ENCODE results near the gene NME2. TPM values are rescaled to one million over a fixed set of nuclear protein-coding genes. Genes with fewer than 3 reads are reported as not detected.

The NME2 gene
- total and polyA plus RNA-seq, 10 of the 15 experiments (the other 5 are each of a cell fraction or from before 2014, with no cell fraction given): 497 to 1,030 (median 786) TPM

- FAIRE-seq (no peak), ATAC-seq (no peak), DNase-seq (ENCODE audit: low read depth, low spot score) (no peak)
- no peak overlapping the region for H3K27ac ChIP-seq (ENCODE audit: control insufficient read depth, insufficient read depth)
- intact Hi-C loops (cut with micrococcal nuclease; ENCODE audit: unreplicated experiment): no loop called here
- H3K4me2 ChIP-seq (ENCODE audit: control insufficient read depth, insufficient read depth): no peak overlapping the region
- in situ Hi-C loops (cut with MboI): loop anchor here (10.0 kb wide), 1 partner anchor 55 kb away; no protein-coding TSS in a partner anchor
- 96% methylated on average over 3 of the region's 3 CpGs for WGBS (ENCODE audit: insufficient coverage, insufficient replicate concordance, low lambda C conversion rate, missing lambda C conversion rate)
- ChIA-PET CTCF (no interaction called here), RAD21 (ENCODE audit: unreplicated experiment) (no interaction called here), POLR2A (no interaction called here), SMC1A (ENCODE audit: uncharacterized antibody, unreplicated experiment) (no interaction called here)
- H4K20me1 ChIP-seq (ENCODE audit: control insufficient read depth, insufficient read depth): no peaks in the 10 kb centered on the region
- H3K36me3 ChIP-seq (ENCODE audit: control insufficient read depth in 2 of 2, insufficient read depth in 2 of 2, low read length in 1 of 2): peaks cover 15 to 40% of the 10 kb centered on the region in 2 experiments
- H2AFZ ChIP-seq (ENCODE audit: control insufficient read depth, low read depth, low read length): no peak overlapping the region
- H3K79me2 ChIP-seq (ENCODE audit: control insufficient read depth, insufficient read depth, low read length): peaks cover 36% of the 10 kb centered on the region
- no peak overlapping the region for H3K9ac ChIP-seq (ENCODE audit: control insufficient read depth, insufficient read depth, low read length)
- BruUV-seq (replicated peaks): no TSS peak
- no peak overlapping the region for H3K4me3 ChIP-seq
- H3K4me1 ChIP-seq (ENCODE audit: control insufficient read depth, insufficient read depth, low read length): no peaks in the 10 kb centered on the region; the same call in 1 of the 2 replicates
- no peaks in the 10 kb centered on the region for H3K9me3 ChIP-seq (replicated peaks; ENCODE audit: control insufficient read depth, insufficient read depth, low read length)
- H3K27me3 ChIP-seq (replicated peaks in 1 of 2; ENCODE audit: control insufficient read depth in 2 of 2, insufficient read depth in 2 of 2, low read length in 1 of 2): no peaks in the 10 kb centered on the region
- TF ChIP-seq FOXK2 (IDR thresholded peaks at IDR 0.05): no peak
- no peak for TF ChIP-seq KLF5 (IDR thresholded peaks at IDR 0.05; ENCODE audit: partially characterized antibody)
Observed at GRCh38 chr17:51159604-51160003, 6.6 kb upstream of the NME2 start.

DNA sequence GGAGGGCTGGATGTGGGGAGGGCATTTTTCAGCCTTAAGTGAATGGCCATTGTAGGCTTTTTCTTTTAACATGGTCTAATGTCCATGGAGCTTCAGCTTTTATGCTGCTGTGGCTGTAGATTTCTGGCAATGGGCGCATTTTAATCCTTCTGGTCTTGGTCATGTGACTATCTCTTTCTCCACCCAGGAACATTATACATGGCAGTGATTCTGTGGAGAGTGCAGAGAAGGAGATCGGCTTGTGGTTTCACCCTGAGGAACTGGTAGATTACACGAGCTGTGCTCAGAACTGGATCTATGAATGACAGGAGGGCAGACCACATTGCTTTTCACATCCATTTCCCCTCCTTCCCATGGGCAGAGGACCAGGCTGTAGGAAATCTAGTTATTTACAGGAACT, 4.7 kb upstream of the NME2 start:
- H3K9ac ChIP-seq (ENCODE audit: control insufficient read depth, insufficient read depth, low read length): no peak overlapping the region
- ChIA-PET RAD21 (ENCODE audit: unreplicated experiment) (no interaction called here), POLR2A (no interaction called here), SMC1A (ENCODE audit: uncharacterized antibody, unreplicated experiment) (interaction anchor here (1.9 kb wide), 1 partner anchor 8 kb away, joined by 4 read pairs; the partner anchor contains the start of gene NME1), CTCF (interaction anchor here (0.7 to 5.8 kb wide), 2 partner anchors 7 to 105 kb away, joined by 3 to 35 read pairs; partner anchors contain the start of gene NME1)
- H4K20me1 ChIP-seq (ENCODE audit: control insufficient read depth, insufficient read depth): no peaks in the 10 kb centered on the region
- intact Hi-C loops (cut with micrococcal nuclease; ENCODE audit: unreplicated experiment): no loop called here
- no peaks in the 10 kb centered on the region for H3K9me3 ChIP-seq (replicated peaks; ENCODE audit: control insufficient read depth, insufficient read depth, low read length)
- peaks cover 24% of the 10 kb centered on the region for H3K79me2 ChIP-seq (ENCODE audit: control insufficient read depth, insufficient read depth, low read length)
- BruUV-seq (replicated peaks): TSS peak; percentile 18
- in situ Hi-C loops (cut with MboI): loop anchor here (10.0 kb wide), 1 partner anchor 57 kb away; no protein-coding TSS in a partner anchor
- H2AFZ ChIP-seq (ENCODE audit: control insufficient read depth, low read depth, low read length): no peak overlapping the region
- no peak overlapping the region for H3K27ac ChIP-seq (ENCODE audit: control insufficient read depth, insufficient read depth)
- DNase-seq (ENCODE audit: low read depth, low spot score) (no peak), ATAC-seq (no peak), FAIRE-seq (no peak)
- H3K36me3 ChIP-seq (ENCODE audit: control insufficient read depth in 2 of 2, insufficient read depth in 2 of 2, low read length in 1 of 2): peaks cover 15 to 31% of the 10 kb centered on the region in 2 experiments
- TF ChIP-seq NRF1 (conservative IDR thresholded peaks at IDR 0.05; ENCODE audit: low read depth, low read length): no peak
- TF ChIP-seq BHLHE40 (IDR thresholded peaks at IDR 0.05; ENCODE audit: borderline replicate concordance in 1 of 2, low read depth in 2 of 2, low read length in 1 of 2): no peak
- no peak for TF ChIP-seq ATF7 (IDR thresholded peaks at IDR 0.05; ENCODE audit: low read depth)
- no peak for TF ChIP-seq MYB (IDR thresholded peaks at IDR 0.05; ENCODE audit: borderline replicate concordance, low read depth, low read length)
- no peak for TF ChIP-seq EP300 (IDR thresholded peaks at IDR 0.05; ENCODE audit: borderline replicate concordance in 1 of 2, control insufficient read depth in 1 of 2, low read depth in 2 of 2, low read length in 2 of 2)
- TF ChIP-seq IRF4 (IDR thresholded peaks at IDR 0.05; ENCODE audit: low read depth, low read length): no peak
- TF ChIP-seq SMAD1 (IDR thresholded peaks at IDR 0.05; ENCODE audit: low read depth, partially characterized antibody): no peak
- no peak for TF ChIP-seq ZNF687 (IDR thresholded peaks at IDR 0.05)
- H3K27me3 ChIP-seq (replicated peaks in 1 of 2; ENCODE audit: control insufficient read depth in 2 of 2, insufficient read depth in 2 of 2, low read length in 1 of 2): no peaks in the 10 kb centered on the region
- H3K4me2 ChIP-seq (ENCODE audit: control insufficient read depth, insufficient read depth): no peak overlapping the region
- no peak overlapping the region for H3K4me3 ChIP-seq
- H3K4me1 ChIP-seq (ENCODE audit: control insufficient read depth, insufficient read depth, low read length): peaks cover 8% of the 10 kb centered on the region
- 54% methylated on average over 3 of the region's 3 CpGs for WGBS (ENCODE audit: insufficient coverage, insufficient replicate concordance, low lambda C conversion rate, missing lambda C conversion rate)

Data from GM12878 (cell line).